GM18907 (cell line): Measurements from ENCODE around the gene BPI.
"Not testable (repeated sequence)": the region's sequence is repeated elsewhere in the genome, so short reads cannot be mapped to it uniquely, and the experiment has no call there.

Source experiments
- ATAC-seq: cut with Tn5 transposase; IDR thresholded peaks from one replicate; pipeline ENCODE4 v1.9.1; 2021; ENCODE audit warnings: mild to moderate bottlenecking, moderate library complexity; ENCODE audit not compliant: unreplicated experiment

BPI gene

DNA sequence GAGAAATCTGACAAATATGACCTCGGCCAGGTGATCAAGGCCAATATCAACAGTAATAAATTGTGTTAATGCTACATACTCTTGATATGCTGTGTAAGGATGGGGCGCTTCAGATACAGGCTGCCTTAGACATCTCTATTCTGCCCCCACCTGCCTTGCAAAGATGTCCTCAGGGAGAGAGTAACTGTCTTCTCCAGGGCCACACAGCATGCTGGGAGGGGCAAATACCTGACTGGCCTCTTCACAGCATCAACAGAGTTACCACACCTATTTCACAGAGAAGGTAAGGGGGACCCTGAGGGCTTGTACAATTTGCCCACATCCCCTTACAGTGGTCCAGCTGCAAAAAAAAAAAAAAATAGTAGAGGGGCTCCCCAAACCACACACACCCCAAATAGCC lies 26.3 kb upstream of the BPI start:
- ATAC-seq = no peak

DNA sequence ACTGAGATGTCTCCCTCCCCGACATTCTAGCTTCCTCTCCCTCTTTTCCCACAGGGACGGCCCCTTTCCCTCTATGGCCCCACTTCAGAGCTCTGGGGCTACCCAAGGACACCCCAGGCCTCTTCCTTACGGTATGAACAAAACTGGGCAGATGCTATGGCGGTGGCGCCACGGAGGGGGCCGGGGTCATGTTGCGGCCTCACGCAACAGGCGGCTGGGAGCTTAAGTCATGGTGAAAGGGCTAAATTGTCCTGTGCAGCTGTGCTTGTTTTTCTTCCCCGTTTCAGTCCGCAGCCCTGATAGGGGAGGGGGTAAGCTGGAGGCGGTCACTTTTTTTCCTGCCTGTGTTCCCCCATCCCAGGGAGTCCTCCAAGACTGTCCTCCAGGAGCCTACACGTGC lies 25.8 kb upstream of the BPI start:
- ATAC-seq = no peak

DNA sequence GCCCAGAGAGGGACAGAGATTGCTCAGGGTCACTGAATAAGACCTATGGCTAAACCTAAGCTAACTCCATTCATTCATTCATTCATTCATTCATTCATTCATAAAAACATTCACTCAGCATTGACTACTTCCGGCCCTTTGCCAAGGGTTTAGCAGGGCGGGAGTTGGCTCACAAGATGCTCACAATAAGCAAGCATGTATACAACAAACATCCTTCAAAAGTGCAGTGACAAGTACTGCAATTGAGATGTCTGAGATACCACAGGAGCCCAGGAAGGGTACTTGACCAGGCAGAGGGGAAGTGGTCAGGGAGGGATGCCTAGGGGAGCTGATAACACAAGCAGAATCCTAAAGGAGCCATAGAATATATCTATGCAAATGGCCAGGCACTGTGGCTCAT lies 25.2 kb upstream of the BPI start:
- no peak for ATAC-seq

DNA sequence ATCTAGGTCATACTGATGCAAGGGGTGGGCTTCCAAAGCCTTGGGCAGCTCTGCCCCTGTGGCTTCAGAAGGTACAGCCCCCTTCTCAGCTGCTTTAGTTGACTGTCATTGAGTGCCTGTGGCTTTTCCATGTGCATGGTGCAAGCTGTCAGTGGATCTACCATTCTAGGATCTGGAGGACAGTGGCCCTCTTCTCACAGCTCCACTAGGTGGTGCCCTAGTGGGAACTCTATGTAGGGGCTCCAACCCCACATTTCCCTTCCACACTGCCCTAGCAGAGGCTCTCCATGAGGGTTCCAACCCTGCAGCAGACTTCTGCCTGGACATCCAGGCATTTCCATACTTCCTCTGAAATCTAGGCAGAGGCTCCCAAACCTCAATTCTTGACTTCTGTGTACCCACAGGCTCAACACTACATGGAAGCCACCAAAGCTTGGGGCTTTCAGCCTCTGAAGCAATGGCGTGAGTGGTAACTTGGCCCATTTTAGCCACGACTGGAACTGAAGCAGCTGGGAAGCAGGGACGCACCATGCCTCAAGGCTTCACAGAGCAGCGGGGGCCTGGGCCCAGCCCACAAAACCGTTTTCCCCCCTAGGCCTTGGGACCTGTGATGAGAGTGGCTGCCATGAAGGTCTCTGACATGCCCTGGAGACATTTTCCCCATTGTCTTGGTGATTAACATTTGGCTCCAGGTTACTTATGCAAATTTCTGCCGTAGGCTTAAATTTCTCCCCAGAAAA lies 22.6 kb upstream of the BPI start:
- ATAC-seq = not testable (repeated sequence)

DNA sequence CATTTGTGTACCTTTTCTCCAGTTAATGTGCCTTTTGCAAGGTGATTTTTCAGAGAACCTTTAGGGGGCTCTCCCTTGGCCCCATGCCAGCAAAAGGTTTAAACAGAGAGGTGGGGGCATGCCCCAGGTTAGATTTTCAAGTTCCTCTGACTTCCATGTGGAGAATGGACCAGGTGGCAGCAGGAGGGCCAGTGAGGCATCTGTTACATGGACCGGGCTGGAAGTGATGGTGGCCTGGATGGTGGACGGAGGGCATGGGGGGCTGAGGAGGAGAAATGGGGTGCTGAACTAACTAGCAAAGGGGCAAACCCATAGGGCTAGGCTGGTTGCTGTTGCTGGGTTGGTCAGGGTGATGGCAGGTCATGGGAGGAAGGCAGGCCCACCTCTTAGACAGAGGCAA lies 20.7 kb upstream of the BPI start:
- ATAC-seq = no peak

DNA sequence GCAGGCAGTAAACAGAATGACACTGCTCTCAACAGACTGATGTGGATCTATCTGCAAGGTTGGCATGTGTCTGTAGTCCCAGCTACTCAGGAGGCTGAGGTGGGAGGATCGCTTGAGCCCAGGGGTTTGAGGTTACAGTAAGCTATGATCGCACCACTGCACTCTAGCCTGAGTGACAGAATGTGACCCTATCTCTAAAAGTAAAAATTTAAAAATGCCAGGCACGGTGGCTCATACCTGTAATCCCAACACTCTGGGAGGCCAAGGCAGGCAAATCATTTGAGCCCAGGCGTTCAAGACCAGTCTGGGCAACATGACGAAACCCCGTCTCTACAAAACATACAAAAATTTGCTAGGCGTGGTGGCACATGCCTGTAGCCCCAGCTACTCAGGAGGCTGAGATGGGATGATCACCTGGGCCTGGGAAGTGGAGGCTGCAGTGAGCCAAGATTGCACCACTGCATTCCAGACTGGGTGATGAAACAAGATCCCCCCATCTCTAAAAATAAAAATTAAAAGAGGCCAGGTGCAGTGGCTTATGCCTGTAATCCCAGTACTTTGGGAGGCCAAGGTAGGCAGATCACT lies 19.8 kb upstream of the BPI start:
- not testable (repeated sequence) for ATAC-seq

DNA sequence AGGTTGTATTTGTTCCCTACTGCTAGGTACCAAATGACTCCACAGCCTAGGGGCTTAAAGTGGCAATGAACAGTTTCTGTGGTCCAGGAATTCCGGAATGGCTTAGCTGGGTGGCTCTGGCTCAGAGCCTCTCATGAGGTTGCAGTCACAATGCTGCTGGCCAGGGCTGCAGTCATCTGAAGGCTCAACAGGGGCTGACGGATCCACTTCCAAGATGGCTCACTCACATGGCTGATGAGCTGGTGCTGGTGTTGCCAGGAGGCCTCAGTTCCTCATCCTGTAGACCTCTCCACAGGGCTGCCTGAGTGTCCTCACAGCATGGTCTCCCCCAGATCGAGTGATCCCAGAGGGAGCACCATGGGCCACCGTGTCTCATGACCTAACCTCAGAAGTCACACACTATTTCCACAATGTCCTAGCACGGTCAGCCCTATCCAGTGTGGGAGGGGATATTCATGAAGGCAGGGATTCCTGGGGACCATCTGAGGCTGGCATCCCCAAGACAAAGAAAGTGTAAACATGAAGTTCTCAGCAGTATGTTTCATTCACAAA lies 19.0 kb upstream of the BPI start:
- ATAC-seq = no peak

DNA sequence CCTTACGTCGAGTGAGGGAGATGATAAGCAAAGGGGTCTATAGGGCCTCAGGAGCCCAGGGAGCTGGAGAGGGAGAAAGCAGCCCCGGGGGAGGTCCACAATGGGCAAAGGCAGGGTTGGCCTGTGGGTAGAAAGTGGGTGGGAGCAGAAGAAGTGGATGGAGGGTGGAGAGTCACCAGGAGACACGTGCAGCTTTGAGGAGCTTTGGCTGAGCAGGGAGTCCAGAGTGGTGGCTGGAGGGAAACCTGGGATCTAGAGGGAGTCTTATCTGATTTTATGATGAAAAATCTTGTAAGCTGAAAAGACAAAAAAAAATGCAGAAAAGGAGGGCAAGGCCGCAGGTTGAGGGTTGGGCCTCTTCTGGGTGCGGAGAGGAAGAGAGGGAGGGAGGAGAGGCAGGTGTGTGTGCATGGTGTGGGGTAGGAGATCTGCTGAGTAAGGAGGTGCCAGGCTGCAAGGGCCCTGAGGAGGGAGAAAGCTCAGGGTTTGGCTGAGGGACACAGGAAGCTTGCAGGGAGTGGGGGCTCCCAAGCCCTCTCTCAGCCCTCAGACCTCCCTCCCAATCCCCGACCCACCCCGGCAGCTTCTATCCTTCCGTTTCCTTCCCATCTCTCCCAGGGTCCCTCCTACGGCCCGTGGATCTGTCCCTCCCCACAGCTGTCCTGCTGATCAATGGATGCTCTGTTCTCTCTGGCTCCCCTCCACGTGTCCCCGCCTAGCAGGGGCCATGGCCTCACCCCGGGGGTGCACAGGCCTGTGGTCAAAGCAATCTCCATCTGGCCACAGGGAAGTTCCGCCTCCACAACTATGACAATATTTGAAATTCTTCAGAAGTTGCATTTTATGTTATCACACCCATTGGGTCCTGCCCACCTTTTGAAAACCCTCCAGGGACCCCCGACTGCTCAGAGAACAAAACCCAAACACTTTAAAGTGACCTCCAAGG lies 17.1 kb upstream of the BPI start:
- ATAC-seq = no peak

DNA sequence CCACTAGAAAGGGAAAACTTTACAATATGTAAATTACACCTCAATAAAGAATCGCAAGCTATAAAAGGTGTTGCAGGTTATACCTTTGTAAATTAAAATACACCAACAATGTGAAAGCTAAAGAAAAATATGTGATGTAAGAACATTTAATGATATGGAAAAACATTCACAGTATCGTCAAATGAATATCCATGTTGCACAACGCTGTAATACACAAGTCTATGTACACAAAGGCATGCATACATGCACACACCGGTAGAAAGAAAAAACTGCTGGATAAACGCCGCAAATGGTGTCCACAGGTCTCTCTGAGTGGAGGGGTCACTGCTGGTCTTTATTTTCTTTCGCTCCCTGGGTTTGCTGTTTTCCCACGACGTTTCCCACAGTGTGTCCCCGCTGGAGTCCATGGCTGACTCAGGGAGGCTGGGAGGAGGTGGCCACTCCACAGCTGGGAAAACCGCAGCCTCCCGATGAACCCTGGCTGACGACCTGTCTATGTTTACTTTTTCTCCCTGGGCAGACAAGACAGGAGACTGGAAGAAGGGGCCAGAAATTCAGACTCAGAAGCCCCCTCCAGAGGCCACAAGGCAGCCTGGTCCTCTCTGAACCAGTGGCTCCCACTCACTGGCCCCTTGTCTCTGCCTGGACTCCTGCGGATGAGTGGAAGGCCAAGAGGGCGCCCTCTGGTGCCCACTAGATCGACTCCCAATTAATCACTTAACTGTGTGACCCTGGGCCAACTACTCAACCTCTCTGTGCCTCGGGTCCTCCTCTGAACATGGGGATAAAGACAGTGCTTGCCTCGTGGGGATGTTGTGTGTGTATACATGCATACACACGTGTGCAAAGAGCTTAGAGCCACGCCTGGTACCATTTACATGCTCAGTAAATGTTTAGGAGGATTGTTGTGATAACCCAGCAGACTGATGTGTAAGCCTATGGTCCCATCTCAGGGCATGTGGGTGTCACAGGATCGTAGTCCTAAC lies 12.8 kb upstream of the BPI start:
- no peak for ATAC-seq

DNA sequence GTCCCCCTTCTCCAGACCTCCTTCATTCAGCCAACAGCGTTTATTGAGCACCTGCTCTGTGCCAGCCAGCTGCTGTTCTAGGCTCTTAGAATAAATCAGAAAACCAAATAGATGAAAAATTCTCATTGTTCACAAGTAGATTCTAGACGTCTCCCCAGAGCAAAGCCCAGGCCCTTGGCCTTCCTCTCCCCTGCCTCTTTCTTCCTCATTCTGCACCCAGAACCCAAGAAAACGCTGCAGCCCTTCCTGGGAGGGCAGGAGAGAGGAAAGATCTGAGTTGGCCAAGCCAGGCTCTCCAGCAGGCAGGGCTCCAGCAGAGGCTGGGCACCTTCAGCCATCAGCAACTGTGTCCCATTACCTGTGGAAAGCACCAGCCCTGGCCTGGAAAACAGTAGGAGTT lies 12.0 kb upstream of the BPI start:
- ATAC-seq = no peak

DNA sequence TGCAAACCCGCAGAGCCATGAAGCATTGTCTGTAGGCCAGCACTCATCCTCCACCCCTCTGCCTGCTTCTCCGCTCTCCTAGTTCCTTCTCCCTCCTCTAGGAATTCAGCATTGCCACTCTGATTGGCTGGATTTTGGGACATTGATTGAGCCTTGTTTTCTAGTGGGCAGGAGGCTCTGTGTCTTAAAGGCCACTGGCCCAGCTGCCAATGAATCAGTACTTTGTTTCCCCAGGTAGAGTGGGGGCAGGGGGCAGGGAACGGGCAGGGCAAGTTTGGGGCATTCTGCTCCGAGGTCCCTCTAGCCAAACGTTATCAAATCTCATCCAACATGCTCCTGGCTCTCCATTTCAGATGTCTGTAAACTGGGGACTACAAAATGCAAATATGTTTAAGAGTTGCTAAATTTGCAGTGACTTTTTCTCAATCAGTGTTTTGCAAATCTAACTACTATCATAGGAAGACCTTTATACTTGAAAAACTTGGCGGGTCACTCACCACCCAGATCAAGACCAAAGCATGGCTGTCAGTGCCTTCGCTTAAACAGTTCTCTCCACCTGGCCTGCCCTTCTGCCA lies 10.4 kb upstream of the BPI start:
- ATAC-seq = no peak

DNA sequence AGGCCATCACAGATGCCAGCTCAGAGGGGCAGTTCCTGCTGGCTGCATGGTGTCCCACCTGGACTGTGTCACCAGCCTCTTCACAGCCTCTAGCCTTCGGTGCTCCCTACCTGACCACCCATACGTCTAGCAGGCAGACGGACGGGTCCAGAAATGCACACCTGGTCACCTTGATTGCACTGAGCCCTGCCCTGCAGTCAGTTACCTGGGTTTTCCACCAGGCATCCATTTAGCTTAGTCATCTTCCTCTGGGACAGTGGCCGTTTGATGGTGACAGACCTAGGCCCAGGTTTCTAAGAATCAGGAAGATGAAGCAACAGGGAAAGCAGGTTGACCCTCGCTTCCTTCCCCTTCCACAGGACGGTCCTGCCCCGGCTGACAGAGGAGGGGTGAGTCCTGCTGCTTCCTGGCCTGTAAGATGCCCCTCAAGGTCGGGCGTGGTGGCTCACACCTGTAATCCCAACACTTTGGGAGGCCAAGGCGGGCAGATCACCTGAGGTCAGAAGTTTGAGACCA lies 9.8 kb upstream of the BPI start:
- no peak for ATAC-seq

DNA sequence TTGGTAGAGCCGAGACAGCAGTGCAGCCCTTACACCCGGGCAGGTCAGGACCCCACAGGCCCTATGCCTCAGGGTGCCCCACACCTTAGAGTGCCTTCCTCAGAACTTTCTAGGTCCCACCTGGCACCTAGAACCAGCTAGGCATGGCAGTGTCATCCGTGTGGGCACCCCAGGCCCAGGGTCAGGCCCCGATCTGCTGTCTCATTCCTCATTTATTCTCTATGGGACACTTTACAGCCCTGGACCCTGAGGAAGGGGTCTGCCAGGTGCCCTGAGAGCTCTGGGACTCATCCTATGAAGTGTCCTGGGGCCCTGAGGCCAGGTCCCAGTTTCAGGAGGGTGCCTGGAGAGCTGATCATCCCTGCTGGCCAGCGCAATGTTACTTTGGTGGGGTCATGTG lies 8.1 kb upstream of the BPI start:
- ATAC-seq = no peak

DNA sequence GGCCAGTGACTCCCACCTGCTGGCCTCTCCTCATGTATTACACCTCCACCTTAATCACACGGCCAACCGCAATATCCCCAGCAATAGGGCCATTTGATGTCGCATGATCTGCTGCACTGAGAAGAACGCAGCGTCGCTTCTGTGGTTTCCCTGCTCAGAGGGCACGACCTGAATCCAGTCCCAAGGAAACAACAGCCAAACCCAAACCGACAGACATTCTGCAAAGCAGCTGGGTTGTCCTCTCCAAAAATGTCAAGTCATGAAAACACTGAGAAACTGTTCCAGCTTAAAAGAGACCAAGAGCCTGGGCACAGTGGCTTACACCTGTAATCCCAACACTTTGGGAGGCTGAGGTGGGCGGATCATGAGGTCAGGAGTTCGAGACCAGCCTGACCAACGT lies 7.5 kb upstream of the BPI start:
- ATAC-seq = no peak

DNA sequence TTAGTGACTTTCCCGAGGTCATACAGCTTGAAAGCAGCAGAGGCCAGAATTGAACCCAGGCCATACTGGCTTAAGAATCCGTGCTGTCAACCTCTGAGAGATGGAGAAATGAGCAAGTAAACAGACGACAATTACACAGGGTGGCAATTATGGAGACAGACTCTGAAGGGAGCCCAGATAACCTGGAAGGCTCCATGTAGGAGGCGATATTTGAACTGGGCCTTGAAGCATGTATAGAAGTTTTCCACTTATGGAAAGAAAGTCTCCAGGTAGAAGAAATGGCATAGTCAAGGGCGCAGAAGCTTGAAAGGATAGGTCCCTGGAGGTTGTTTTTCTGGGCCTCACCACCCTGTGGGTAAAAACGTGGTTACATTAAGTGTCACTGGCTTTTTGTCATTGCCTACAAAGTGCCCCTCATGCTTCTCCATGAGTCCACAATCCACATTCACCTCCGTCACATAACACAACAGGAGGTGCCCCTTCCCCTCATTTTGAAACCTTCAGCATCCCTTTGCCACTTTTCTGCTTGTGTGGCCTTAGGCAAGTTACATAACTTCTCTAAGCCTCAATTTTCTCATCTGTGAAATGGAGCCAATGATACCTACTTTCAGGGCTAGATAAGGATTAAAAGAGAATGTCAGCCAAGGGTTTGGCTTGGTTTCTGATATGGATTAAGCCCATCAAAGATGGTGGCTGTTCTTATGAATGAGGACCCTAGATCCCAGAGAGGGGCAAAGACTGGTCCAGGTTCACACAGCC lies 5.9 kb upstream of the BPI start:
- ATAC-seq = no peak

DNA sequence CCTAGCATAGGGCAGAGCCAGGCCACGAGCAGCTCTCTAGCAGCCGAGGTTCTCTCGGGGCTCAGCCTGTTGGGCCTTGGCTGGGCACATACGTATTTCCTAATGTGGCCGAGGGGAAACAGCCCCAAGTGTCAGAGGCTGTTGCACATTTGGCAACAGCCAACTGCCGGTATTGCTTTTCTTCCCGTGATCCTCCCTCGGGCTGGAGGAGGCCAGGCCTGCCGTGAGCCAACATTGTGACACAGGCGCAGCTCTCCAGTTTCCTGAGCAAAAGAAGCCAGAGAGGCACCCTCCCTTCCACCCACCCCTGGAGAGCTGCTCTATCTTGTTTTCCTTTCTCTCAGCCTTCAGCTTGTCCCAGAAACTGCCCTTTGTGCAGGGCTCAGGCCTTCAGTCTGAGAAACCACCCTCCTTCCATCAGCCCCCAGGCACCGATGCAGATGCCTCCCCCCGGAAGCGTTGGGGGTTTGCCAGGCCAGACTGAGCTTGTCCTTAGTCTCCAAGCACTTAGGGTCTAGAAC lies 5.1 kb upstream of the BPI start:
- no peak for ATAC-seq

DNA sequence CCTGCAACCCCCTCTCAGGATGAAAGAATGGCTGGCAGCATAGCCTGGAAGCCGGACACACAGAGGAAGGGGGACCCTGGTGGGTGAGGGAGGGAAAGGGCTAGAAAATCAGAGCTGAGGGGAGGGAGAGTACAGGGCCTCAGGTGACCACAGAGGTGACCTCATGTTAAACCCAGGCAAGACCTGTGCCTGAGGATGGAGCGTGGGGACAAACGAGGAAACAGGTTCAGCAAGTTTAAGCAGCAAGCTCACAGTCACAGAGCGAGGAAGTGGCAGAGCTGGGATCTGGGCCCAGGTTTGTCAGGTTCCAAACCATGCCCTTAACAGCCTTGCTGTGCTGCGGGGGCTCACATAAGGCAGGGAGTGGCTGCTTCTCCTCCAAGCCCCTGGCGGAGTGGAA lies 4.0 kb upstream of the BPI start:
- ATAC-seq = no peak

DNA sequence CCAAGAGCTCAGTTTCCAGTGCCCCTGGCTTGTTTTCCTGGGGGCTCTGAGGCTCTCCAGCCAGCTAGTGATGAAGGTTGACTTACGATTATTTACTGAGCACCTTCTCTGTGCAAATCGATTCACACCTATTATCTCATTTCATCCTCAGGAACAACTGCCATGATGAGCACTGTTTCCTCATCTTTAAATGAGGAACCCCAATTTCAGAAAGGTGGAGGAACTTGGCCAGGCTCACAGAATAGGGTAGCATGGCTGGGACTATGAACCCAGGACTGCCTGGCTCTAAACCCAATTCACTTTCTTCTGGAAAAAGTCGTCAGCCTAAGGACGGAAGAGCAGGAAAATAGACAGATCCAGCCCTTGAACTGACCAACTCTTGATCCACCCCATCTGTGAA lies 3.5 kb upstream of the BPI start:
- ATAC-seq = no peak

DNA sequence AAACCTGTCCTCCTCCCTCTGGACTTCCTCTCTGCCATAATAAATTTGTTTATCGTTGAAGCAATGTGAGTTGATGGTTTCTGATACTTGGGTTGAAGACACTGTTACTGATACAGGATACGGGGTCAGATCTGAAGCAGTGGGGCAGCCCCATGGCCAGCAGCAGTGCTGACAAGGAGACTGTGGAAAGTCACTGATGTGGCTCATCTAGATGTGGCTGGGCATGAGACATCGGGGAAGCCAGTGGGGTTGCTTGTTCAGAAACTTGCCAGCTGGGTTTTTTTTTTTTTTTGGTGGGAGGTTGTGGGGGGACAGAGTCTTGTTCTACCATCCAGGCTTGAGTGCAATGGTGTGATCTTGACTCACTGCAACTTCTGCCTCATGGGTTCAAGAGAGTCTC lies 2.6 kb upstream of the BPI start:
- no peak for ATAC-seq
